ENCODE data around the gene SSMEM1. TPM values are rescaled to one million over a fixed set of nuclear protein-coding genes. Genes with fewer than 3 reads are reported as not detected.

Gene SSMEM1
- total and polyA plus RNA-seq, 2 of the 4 experiments (the other 2 are of a cell fraction): 0.07 TPM; not detected in 1

DNA sequence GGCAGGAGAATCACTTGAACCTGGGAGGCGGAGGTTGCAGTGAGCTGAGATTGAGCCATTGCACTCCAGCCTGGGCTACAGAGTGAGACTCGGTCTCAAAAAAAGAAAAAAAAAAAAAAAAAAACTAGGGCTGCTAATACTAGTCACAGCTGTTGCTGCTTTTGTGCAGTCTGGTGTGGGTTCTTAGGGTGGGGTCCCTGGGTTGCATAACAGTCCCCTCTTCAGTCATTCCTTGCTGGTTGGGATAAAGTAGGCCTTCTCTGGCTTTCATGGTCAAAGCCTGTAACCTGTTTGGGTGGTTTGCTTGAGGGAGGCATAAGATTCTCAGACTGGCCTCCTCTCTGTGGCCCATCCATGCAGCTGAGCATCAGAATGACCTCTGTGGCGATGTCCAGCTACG lies 14.1 kb downstream of the SSMEM1 start:
- peaks cover 2% of the 10 kb centered on the region; the same call in 1 of the 2 replicates for H3K27me3 ChIP-seq (ENCODE audit: control insufficient read depth, insufficient read depth, low read length)
- H3K56ac ChIP-seq (ENCODE audit: extremely low read depth, insufficient read depth, low read length): no peak overlapping the region
- H2BK5ac ChIP-seq (ENCODE audit: low read depth, low read length, poor library complexity, severe bottlenecking): no peak overlapping the region
- in situ Hi-C loops (cut with MboI; ENCODE audit: low sequenced_read_pairs) (no loop called here), intact Hi-C loops (cut with micrococcal nuclease) (no loop called here), dilution Hi-C loops (cut with HindIII; ENCODE audit: low sequenced_read_pairs, unreplicated experiment) (no loop called here)
- no peaks in the 10 kb centered on the region for H3K36me3 ChIP-seq (ENCODE audit: control insufficient read depth, insufficient read depth, low read length)
- no peak overlapping the region for H3K18ac ChIP-seq (ENCODE audit: low read depth, low read length)
- no peak overlapping the region for H2BK20ac ChIP-seq (ENCODE audit: low read depth, low read length)
- WGBS, 2 experiments (ENCODE audit: extremely low coverage in 2 of 2, insufficient read length in 1 of 2): 89% methylated on average over 4 of the region's 4 CpGs; no CpG with 5 or more reads in 1 of the 2 experiments
- ATAC-seq (ENCODE audit: low read depth) (no peak), DNase-seq (no peak)
- no peaks in the 10 kb centered on the region for H3K9me3 ChIP-seq (ENCODE audit: control insufficient read depth, insufficient read depth, low read length)
- H3K4me3 ChIP-seq (ENCODE audit: insufficient read depth, low read depth, low read length): no peak overlapping the region
- no peak overlapping the region for H2AK5ac ChIP-seq (ENCODE audit: low read depth, low read length)
- H3K4me1 ChIP-seq (ENCODE audit: control insufficient read depth, insufficient read depth, low read length): no peaks in the 10 kb centered on the region; the same call in 1 of the 2 replicates
- H3K4ac ChIP-seq (ENCODE audit: low read depth, low read length): no peak overlapping the region
- POLR2A ChIA-PET (ENCODE audit: unreplicated experiment): interaction anchor here (0.6 kb wide), 1 partner anchor 736 kb away, joined by 3 read pairs; no protein-coding TSS in a partner anchor
- no peak overlapping the region for H4K8ac ChIP-seq (ENCODE audit: low read depth in 2 of 2, low read length in 2 of 2)
- H3K9ac ChIP-seq (ENCODE audit: low read depth, low read length): no peak overlapping the region
- no peak overlapping the region for H2BK120ac ChIP-seq (ENCODE audit: low read depth, low read length)
- H2AK9ac ChIP-seq (replicated peaks; ENCODE audit: low read depth, low read length, poor library complexity): no peak overlapping the region
- no peak overlapping the region for H4K5ac ChIP-seq (ENCODE audit: low read depth, low read length)
- H3K9me1 ChIP-seq (ENCODE audit: insufficient read depth, low read length): no peaks in the 10 kb centered on the region
- BruUV-seq (replicated peaks): no TSS peak
- H2BK15ac ChIP-seq (ENCODE audit: low read depth, low read length): no peak overlapping the region
- no peak overlapping the region for H4K91ac ChIP-seq (ENCODE audit: insufficient read depth, low read depth, low read length)
- no peak for TF ChIP-seq SMC3 (IDR thresholded peaks at IDR 0.05; ENCODE audit: low read depth, low read length)
- TF ChIP-seq, protein P1, sequence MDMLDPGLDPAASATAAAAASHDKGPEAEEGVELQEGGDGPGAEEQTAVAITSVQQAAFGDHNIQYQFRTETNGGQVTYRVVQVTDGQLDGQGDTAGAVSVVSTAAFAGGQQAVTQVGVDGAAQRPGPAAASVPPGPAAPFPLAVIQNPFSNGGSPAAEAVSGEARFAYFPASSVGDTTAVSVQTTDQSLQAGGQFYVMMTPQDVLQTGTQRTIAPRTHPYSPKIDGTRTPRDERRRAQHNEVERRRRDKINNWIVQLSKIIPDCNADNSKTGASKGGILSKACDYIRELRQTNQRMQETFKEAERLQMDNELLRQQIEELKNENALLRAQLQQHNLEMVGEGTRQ (IDR thresholded peaks at IDR 0.05; ENCODE audit: low read depth, low read length): no peak
- TF ChIP-seq RFX5 (IDR thresholded peaks at IDR 0.05; ENCODE audit: low read depth, low read length): no peak
- no peak for TF ChIP-seq NFE2L2 (IDR thresholded peaks at IDR 0.05; ENCODE audit: low read depth, low read length)
- no peak for TF ChIP-seq FOS (IDR thresholded peaks at IDR 0.05; ENCODE audit: low read depth, low read length)
- no peak for TF ChIP-seq RCOR1 (IDR thresholded peaks at IDR 0.05; ENCODE audit: insufficient replicate concordance, low read length)
- no peak for TF ChIP-seq CHD1 (IDR thresholded peaks at IDR 0.05; ENCODE audit: low read depth, low read length)
- no peak for TF ChIP-seq MXI1 (IDR thresholded peaks at IDR 0.05; ENCODE audit: borderline replicate concordance, low read depth, low read length)
- TF ChIP-seq MAZ (IDR thresholded peaks at IDR 0.05; ENCODE audit: borderline replicate concordance, low read depth, low read length): no peak
- no peak for TF ChIP-seq CEBPB (IDR thresholded peaks at IDR 0.05; ENCODE audit: low read depth, low read length)
- TF ChIP-seq, protein P2, sequence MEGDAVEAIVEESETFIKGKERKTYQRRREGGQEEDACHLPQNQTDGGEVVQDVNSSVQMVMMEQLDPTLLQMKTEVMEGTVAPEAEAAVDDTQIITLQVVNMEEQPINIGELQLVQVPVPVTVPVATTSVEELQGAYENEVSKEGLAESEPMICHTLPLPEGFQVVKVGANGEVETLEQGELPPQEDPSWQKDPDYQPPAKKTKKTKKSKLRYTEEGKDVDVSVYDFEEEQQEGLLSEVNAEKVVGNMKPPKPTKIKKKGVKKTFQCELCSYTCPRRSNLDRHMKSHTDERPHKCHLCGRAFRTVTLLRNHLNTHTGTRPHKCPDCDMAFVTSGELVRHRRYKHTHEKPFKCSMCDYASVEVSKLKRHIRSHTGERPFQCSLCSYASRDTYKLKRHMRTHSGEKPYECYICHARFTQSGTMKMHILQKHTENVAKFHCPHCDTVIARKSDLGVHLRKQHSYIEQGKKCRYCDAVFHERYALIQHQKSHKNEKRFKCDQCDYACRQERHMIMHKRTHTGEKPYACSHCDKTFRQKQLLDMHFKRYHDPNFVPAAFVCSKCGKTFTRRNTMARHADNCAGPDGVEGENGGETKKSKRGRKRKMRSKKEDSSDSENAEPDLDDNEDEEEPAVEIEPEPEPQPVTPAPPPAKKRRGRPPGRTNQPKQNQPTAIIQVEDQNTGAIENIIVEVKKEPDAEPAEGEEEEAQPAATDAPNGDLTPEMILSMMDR (conservative IDR thresholded peaks at IDR 0.05; ENCODE audit: low read depth, low read length): no peak
- TF ChIP-seq MAFK (IDR thresholded peaks at IDR 0.05; ENCODE audit: low read depth, low read length): no peak
- no peak for TF ChIP-seq BHLHE40 (IDR thresholded peaks at IDR 0.05; ENCODE audit: low read depth, low read length)
- TF ChIP-seq RAD21 (IDR thresholded peaks at IDR 0.05; ENCODE audit: low read length): no peak
- H4K20me1 ChIP-seq (ENCODE audit: insufficient read depth, low read length): no peaks in the 10 kb centered on the region
- H3K23ac ChIP-seq (ENCODE audit: low read depth, low read length): no peak overlapping the region
- H3K27ac ChIP-seq (ENCODE audit: insufficient read depth, low read length): no peak overlapping the region
- H2AFZ ChIP-seq (replicated peaks; ENCODE audit: low read length, poor library complexity): no peak overlapping the region
- no peak overlapping the region for H3K14ac ChIP-seq (replicated peaks; ENCODE audit: low read depth, low read length)
- H3K4me2 ChIP-seq (ENCODE audit: low read depth, low read length): no peak overlapping the region
- CTCF ChIA-PET: no interaction called here
- H3K79me1 ChIP-seq (ENCODE audit: low read depth in 1 of 2, low read length in 2 of 2): no peaks in the 10 kb centered on the region

Data from IMR-90 (cell line).